Ureter (tissue), 1 donor: ENCODE results near the gene GBE1. TPM values are rescaled to one million over a fixed set of nuclear protein-coding genes. Genes with fewer than 3 reads are reported as not detected.
"Not testable (repeated sequence)": the region's sequence is repeated elsewhere in the genome, so short reads cannot be mapped to it uniquely, and the experiment has no call there.

Experiments
- DNase-seq: peaks from one replicate; pipeline ENCODE4 v3.0.0-alpha.2; 2020; ENCODE audit warnings: low spot score
- total RNA-seq: library from RNA; stranded (reverse); gene quantifications from one replicate; pipeline ENCODE4 v1.2.4, GENCODE V29; 2023
- donor health status: DM: yes; HTN: yes; CAD: no.

The GBE1 gene
- total RNA-seq, 1 donor from 2014 or later = 28.8 TPM

GRCh38 chr3:81753416-81754027 is 7.9 kb downstream of the GBE1 start:
- DNase-seq = no peak

DNA sequence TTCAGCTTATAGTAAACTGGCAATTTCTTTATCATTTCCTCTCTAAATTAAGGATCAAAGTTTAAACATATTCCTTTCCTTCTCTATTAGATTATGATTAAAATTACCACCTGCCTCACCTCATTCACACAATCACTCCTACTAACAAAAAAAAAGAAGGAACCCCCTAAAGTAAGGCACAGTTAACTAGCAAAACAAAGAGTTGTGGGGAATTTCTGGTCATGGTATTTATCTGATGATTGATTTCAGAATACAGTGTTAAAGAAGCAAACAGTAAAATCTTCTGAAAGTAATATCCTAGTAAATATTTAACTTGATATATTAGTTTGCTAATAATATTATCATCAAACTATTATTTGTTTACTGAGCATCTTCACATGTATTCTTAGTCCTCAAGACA is 8.8 kb downstream of the GBE1 start:
- no peak for DNase-seq

DNA sequence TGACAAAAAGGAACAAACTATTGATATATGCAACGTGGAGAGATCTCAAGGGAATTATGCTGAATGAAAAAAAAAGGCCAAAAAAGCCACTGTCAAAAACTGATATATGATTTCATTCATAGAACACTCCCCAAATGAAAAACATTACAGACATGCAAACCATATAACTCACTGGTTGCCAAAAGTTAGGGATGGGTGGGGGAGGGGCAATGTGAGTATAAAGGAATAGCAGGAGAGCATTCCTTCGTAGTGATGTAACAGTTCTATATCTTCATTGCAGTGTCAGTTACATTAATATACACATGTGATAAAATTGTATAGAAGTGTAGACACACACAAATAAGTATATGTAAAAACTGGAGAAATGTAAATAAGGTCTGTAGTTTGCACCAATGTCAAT is 12.2 kb downstream of the GBE1 start:
- DNase-seq = no peak

- not testable (repeated sequence) for DNase-seq
Measured at GRCh38 chr3:81747280-81747679, 14.2 kb downstream of the GBE1 start.

- DNase-seq = no peak
Measured at GRCh38 chr3:81744366-81744765, 17.1 kb downstream of the GBE1 start.

DNA sequence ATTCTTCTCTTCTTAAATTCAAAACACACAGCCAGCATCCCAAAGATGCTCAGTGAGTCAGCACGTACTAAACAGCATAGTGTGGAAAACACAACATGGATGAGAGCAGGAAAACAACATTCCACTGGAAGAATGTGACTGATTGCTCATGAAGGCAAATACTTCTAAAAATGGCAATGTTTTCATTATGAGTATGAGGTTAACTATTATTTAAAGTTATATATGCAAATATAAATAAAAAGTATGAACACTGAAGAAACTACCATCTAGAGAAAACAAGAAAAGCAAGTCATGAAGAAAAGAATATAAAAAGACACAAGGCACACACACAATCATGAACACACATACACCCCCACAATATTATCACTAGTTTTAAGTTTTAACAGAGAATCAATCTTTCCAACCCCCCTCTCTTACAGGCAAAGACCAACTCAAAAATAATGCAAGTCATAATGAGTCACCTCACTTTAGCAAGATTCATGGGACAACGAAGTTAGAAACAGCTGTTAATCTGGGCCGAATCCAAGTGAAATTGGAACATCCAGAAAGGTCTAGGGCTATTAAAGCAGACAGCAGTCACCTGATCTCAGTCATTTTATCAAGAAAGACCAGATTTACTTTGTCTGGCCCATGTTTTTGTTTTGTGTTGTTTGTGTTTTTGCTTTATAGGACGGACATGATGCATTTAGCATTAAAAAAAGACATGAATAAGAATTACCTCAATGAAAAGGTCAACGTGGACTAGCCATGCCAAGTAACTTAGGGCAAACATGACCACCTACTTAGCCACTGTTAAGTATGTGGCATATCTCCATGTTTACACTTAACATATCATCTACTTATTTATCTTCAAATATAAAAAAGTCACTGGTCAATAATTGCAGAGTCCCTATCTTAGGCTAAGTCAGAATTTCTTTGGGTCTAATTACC is 18.1 kb downstream of the GBE1 start:
- DNase-seq = no peak

DNA sequence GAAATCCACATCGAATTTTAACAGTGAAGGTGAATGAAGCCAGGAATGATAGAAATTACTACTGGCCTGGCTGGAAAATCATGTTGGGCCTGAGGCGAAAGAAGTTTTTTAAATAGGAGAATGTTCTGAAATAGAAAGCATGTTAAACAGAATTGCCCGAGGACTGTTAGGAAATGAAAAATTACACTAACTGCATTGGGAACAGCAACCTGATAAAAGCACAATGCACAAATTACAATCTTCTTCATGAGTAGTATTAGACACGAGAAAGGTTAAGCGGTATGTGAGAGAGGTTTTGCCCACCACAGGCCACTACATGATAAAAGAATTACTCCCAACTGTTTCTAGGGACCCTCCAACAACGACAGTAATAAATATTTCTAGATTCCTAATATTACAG is 18.9 kb downstream of the GBE1 start:
- DNase-seq = no peak

DNA sequence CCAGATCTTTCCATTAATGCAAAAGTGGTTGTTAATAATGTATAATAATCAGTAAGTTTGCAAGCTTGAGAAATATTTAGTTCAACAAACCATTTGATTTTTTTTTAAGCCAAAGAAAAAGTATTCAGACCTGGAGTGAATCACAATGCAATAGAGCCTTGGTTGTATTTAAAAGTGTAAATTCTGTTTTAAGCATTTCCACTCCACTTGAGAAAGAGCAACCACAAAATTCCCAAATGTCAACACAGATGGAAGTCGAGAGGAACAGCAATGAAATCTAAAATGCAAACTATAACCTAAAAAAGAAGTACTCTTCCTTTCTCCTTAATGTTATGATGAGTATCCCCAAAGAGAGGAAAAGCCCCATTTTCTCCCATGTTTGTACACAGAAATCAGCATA is 20.2 kb downstream of the GBE1 start:
- no peak for DNase-seq

GRCh38 chr3:81740731-81741130 is 20.7 kb downstream of the GBE1 start:
- no peak for DNase-seq

DNA sequence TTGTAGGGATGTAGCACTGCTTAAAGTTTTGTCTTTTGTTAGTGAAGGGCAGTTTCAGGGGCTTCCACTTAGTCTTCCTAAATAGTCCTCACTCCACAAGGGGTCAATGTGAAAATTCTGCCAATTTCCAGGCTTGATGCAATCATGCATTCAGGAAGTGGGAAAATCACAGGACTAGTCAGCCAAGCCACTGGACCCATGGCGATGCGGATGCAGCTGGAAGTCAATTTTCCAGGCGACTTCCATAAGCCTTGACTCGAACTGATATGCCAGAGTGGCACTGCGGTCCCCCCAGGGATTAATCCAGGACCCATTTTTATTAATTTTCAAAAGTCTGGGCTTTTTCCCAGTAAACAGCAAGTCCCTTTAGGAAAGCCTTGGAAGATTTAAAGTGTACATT is 26.1 kb downstream of the GBE1 start:
- DNase-seq = no peak

DNA sequence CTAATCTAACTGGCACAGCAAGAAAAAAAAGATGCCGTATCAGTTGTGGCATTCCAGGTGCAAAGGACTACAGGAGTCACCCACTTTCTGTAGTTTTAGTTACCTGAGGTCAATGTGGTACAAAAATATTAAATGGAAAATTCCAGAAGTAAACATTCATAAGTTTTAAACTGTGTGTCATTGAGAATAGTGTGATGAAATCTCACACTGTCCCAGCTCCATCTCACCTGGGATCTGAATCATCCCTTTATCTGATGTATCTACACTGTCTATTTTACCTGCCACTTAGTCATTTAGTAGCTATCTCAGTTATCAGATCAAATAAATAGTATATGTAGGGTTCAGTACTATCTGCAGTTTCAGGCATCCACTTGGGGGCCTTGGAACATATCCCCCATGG is 26.7 kb downstream of the GBE1 start:
- DNase-seq = no peak

DNA sequence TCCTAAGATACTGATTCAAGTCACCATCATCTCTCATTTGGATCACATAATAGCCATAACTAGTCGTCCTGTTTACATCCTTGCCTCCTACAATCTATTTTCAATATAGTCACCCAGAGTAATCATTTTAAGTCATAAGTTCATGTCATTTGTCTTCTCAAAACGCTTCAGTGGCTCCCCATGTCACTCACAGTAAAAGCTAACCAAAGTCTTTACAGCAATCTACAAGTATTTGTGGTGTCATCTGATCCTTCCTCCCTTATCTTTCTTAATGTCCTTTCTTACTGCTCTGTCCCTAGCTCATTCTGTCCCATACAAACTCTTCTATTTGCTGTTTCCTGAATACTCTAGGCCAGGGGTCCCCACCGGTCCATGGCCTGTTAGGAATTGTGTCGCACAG is 28.8 kb downstream of the GBE1 start:
- DNase-seq = no peak

GRCh38 chr3:81728766-81729544 is 32.5 kb downstream of the GBE1 start:
- no peak for DNase-seq

DNA sequence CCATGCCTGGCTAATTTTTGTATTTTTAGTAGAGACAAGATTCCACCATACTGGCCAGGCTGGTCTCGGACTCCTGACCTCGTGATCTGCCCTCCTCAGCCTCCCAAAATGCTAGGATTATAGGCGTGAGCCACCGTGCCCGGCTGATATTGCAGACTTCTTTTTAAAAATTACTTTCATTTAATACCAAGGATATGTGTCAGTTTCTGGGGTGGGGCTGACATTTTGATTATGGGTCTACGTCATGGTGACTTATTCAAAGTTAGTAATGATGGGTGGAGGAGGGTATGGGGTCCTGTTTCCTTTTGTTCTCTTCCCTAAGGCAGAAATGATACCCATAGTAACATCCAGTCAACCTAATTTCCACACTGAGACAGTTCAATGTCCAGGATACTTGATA is 34.7 kb downstream of the GBE1 start:
- DNase-seq = no peak

DNA sequence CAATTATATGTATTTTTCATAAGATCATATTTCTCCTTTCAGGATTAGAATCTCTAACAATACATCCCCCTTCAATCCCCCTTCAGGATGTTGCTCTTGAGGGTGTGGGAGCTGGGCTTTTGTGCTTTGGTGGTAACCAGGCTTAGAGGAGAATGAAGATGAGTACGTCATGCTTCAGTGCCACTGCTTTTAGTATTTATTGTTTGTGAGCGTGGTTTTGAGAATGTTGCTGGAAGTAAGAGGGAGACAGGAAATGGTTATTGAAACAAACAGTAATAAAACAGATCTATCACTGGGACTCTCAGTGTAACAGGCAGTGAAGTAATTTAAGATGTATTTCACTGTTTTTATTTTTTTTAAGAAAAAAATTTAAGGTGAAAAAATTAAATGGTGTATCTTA is 35.3 kb downstream of the GBE1 start:
- DNase-seq = no peak

GRCh38 chr3:81723732-81724313 is 37.6 kb downstream of the GBE1 start:
- DNase-seq = no peak

DNA sequence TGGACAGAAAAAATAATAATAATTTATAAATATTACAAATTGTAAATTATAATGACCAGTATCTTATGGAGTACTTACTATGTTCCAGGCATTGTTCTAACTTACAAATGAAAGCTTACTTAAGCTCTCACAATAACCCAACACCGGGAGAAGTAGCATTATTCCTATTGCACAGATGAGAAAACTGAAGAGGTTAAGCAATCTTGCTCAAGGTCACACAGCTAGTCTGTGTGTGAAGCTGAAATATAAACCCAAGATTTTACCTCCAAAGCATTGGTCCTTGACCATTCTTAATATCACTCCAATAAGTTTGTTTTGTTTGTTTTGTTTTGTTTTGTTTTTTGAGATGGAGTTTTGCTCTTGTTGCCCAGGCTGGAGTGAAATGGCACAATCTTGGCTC is 43.1 kb downstream of the GBE1 start:
- DNase-seq = no peak

DNA sequence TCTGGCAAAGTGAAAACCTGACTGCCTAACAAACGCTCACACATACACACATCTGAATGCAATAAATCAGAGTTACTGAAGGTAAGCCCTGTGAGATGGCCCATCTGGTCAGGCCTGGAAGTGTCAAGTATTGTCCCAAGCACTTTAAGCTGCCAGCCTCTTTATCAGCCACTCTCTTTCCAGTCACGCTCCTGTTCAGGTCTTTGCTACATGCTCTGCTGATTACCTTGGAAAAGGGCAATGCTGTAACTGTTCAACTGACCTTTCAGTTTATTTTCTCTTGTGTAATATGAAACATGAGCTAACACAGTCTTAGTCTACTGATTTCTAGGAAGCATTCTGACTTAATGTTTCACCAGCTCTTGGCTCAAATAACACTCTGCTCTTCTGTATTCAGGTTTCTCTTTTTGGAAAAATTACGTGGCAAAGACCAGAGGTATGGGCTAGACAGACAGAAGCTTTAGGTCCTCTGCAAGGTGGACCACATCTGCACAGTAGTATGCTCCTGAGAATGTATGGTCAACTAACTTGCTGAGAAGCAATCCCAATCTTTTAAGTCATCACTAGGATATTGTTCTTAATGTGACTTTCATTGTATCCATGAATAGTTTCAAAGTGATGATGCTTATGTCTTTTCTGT is 44.5 kb downstream of the GBE1 start:
- no peak for DNase-seq

GRCh38 chr3:81713031-81713430 is 48.4 kb downstream of the GBE1 start:
- no peak for DNase-seq

GRCh38 chr3:81709606-81710005 is 51.8 kb downstream of the GBE1 start:
- no peak for DNase-seq

- no peak for DNase-seq
Measured at GRCh38 chr3:81707996-81708395, 53.4 kb downstream of the GBE1 start.

DNA sequence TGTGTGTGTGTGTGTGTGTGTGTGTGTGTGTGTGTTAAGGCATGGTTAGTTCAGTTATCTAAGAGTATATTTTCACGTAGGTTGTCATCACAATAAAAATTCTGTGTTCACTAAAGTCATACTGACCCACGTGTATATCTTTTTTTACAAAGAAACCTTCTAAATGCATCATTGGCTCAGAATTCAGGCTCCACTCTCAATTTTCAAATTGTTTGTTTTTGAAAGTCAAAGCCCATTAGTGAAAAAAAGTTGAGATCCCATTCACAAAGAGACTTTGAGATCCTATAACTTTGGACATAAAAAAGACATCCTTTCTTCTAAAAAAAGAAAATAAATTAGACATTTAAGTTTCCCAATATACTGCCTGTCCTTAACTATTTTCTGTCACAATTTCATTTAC is 59.3 kb downstream of the GBE1 start:
- no peak for DNase-seq
